RWPE1 (cell line): ENCODE measurements around the gene CLCNKA.
A peak's percentile ranks its signal among the peaks of the same experiment; 100 is the strongest.

ENCODE experiments used
- CTCF ChIA-PET: fragments of 350-600 bp; sonication (Branson Sonifier 250); formaldehyde crosslinking; extraction: SDS; loops from one replicate; lab custom pipeline; 2021; lab: Yijun Ruan, JAX
- POLR2A ChIA-PET: fragments of 400-600 bp; formaldehyde crosslinking; extraction: SDS; loops from one replicate; lab custom pipeline; 2020; ENCODE audit warnings: antibody characterized with exemption; ENCODE audit not compliant: low non-redundant PET; lab: Yijun Ruan, JAX
- DNase-seq: peaks from one replicate; pipeline ENCODE4 v3.0.0; 2012; ENCODE audit warnings: low spot score
- H3K27ac ChIP-seq: fragments of 450-650 bp; 2 replicates; pipeline ENCODE4 v1.5.1; 2017
- TF ChIP-seq, protein P1 (sequence below): fragments of 450-650 bp; conservative IDR thresholded peaks from 2 replicates; pipeline ENCODE4 v1.5.1; 2017; ENCODE audit warnings: low read depth, mild to moderate bottlenecking

Gene CLCNKA

DNA sequence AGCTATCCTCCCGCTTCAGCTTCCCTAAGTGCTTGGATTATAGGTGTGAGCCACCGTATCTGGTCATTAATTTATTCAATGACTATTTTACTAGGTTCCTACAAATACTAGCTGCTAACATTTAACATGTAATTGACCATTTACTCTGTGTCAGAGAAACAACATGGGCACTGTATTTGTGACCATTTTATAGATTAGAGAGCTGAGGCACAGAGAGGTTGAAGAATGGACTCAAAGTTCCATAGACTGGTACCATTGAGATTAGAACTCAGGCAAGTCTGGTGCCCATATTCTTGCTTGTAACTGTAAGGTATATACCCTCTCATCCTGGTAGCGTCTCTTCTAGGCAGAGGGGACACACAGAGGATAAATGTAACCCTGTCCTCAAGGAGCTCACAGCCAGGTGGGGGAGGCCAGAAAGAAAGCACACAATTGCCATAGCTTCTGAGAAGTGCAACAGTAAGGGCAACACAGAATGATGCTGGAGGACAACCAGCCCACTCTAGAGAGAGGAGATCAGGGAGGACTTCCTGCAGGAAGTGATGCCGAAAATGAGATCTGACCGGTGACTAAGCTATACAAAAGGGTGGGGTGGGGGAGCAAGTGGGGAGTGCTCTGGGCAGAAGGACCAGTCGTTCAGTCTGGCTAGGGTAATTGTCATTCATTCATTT lies 14.0 kb upstream of the CLCNKA start:
- TF ChIP-seq, protein P1, sequence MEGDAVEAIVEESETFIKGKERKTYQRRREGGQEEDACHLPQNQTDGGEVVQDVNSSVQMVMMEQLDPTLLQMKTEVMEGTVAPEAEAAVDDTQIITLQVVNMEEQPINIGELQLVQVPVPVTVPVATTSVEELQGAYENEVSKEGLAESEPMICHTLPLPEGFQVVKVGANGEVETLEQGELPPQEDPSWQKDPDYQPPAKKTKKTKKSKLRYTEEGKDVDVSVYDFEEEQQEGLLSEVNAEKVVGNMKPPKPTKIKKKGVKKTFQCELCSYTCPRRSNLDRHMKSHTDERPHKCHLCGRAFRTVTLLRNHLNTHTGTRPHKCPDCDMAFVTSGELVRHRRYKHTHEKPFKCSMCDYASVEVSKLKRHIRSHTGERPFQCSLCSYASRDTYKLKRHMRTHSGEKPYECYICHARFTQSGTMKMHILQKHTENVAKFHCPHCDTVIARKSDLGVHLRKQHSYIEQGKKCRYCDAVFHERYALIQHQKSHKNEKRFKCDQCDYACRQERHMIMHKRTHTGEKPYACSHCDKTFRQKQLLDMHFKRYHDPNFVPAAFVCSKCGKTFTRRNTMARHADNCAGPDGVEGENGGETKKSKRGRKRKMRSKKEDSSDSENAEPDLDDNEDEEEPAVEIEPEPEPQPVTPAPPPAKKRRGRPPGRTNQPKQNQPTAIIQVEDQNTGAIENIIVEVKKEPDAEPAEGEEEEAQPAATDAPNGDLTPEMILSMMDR = no peak
- peak overlapping the region; percentile 67 for H3K27ac ChIP-seq
- ChIA-PET POLR2A (interaction anchor here (0.6 kb wide), 1 partner anchor 171 kb away, joined by 3 read pairs; no protein-coding TSS in a partner anchor), CTCF (interaction anchor here (0.6 to 1.7 kb wide), 5 partner anchors 9 to 186 kb away, joined by 3 to 7 read pairs (median 7); no protein-coding TSS in a partner anchor)
- no peak for DNase-seq

DNA sequence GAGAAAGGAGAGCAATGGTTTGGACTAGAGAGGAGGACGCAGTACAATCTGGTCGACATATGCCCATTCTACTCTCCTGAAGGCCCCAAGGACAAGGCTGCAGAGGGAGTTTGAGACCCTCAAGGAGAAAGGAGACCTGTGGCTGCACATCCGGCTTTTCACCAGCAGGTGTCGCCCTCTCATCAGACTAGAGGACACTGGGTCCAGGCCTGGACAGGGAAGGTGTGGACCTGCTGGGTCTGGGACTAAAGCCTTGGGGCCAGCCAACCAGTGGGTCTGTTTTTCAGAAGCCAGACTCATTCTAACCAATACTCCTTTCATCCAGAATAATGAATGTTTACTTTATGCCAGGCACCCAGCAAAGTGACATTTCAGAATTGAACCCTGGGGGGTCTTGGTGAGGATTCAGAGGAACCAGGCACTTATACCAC lies 12.8 kb upstream of the CLCNKA start:
- DNase-seq = peak; percentile 64
- CTCF ChIA-PET = interaction anchor here (0.7 to 1.5 kb wide), 3 partner anchors 16 to 24 kb away, joined by 3 to 9 read pairs (median 6); no protein-coding TSS in a partner anchor
- POLR2A ChIA-PET = no interaction called here
- peak overlapping the region; percentile 29; the same call in 1 of the 2 replicates for H3K27ac ChIP-seq
- TF ChIP-seq, protein P1 = peak; percentile 95

DNA sequence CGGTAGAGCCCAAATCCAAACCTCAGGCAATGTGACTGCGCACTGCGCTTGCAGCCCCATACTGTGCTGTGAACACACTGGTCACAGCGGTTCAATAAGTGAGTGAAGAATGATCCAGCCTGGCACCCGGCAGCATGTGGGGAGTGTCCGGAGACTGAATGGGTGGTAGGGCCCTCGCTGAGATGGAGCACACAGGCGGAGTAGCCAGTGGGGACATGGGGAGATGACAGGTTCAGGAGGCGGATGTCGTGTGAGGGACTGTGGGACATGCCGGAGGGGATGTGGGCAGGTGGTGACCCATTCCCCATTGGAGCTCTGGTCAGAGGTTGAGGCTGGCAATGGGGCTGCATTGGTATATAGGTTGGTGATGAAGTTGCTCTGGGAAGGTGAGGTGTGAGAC lies 12.2 kb upstream of the CLCNKA start:
- TF ChIP-seq, protein P1 = no peak
- no peak for DNase-seq
- POLR2A ChIA-PET = no interaction called here
- no peak overlapping the region for H3K27ac ChIP-seq
- CTCF ChIA-PET = interaction anchor here (0.7 to 1.5 kb wide), 3 partner anchors 15 to 23 kb away, joined by 3 to 9 read pairs (median 6); no protein-coding TSS in a partner anchor

DNA sequence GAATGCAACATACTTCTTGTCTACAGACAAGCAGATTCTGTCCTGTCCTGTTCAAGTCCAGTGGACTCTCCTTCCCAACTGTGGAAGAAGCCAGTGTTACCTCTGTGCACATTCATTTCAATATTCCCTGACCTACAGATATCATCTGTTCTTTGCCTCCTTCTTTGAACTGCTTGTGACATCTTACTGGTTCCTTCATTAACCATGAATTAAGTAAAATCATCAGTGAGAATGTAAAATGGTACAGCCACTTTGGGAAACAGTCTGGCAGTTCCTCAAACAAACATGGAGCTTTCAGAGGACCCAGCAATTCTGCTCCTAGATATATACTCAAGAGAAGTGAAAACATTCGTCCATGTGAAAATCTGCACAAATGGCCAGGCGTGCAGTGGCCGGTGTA lies 11.0 kb upstream of the CLCNKA start:
- no peak for DNase-seq
- no peak overlapping the region for H3K27ac ChIP-seq
- TF ChIP-seq, protein P1 = no peak
- CTCF ChIA-PET = interaction anchor here (0.7 to 1.5 kb wide), 2 partner anchors 20 to 35 kb away, joined by 3 to 6 read pairs; no protein-coding TSS in a partner anchor
- POLR2A ChIA-PET = no interaction called here

DNA sequence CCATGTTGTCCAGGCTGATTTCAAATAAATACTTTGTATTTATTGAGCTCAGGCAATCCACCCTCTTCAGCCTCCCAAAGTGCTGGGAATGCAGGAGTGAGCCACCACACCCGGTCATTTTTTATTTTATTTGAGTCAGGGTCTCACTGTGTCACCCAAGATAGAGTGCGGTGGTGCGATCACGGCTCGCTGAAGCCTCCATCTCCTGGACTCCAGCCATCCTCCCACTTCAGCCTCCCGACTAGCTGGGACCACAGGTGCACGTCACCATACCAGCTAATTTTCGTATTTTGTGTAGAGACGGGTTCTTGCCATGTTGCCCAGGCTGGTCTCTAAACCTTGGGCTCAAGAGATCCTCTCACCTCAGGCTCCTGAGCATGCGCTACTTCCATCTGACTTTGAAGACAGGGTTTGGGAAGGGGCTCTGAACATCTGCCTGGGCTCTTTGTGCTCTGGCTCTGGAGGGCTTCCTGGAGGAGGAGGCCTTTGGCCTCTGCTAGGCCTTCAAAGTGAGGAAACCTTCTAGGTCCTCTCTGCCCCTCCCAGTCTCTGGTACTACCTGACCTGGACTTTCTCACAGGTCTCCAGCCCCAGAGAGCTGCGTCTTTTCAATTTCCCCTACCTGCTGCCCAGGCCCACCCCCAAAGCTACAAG lies 9.8 kb upstream of the CLCNKA start:
- peak overlapping the region; percentile 70; the same call in 1 of the 2 replicates for H3K27ac ChIP-seq
- ChIA-PET CTCF (interaction anchor here (2.2 kb wide), 1 partner anchor 43 kb away, joined by 5 read pairs; no protein-coding TSS in a partner anchor), POLR2A (no interaction called here)
- TF ChIP-seq, protein P1 = no peak
- no peak for DNase-seq

DNA sequence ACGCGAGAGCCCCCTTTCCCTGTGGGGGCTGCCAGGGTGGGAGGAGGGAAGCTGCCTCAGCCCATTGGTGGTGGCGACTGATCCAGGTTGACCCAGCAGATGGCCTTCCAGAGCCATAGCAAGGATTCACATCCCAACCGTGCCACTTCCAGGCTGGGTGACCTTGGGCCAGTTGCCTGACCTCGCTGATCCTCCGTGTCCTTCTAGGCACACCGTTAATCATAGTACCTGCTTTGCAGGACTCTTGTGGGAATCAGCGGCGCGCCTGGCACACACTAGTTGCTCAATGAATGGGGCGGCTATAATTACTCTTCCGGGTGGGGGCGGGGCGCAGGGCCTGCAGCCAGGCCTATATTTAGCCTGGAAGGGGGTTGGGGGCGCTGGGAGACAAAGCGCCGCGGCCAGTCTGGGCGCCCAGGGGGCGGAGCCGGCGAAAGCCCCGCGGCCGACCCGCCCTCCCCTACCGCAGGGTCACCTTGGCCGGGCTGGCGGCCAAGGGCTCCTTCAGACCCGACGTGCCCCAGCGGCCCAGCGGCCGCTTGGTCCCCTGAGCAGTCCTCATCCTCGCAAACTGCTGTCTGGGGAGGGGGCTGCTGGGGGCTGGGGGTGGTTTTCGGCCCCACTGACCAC lies 9.1 kb upstream of the CLCNKA start:
- ChIA-PET POLR2A (no interaction called here), CTCF (interaction anchor here (2.2 kb wide), 1 partner anchor 43 kb away, joined by 5 read pairs; no protein-coding TSS in a partner anchor)
- no peak for DNase-seq
- TF ChIP-seq, protein P1 = no peak
- H3K27ac ChIP-seq = peak overlapping the region; percentile 70
